ENCODE measurements around the gene MAP4.

- no peak for TF ChIP-seq EZH2 (IDR thresholded peaks at IDR 0.05; ENCODE audit: insufficient read depth, poor library complexity, severe bottlenecking)
- no peak for TF ChIP-seq EZH2phosphoT487 (IDR thresholded peaks at IDR 0.05; ENCODE audit: insufficient read depth, low read depth)
Observed at GRCh38 chr3:47916696-47917095, 99.5 kb downstream of the MAP4 start.

Data from GM23248 (cell line).